Activated CD4-positive, alpha-beta T cell treated with anti-CD3 and anti-CD28 coated beads for 24 hours (primary cell): Measurements from ENCODE around the gene SLC35E3.

Experiments
- DNase-seq, 2 donors: peaks; one replicate each; pipeline ENCODE4 v3.0.0-alpha.2; 2020; ENCODE audit warnings: low read depth in 2 of 2

SLC35E3 gene

GRCh38 chr12:68769941-68770340, 24.0 kb downstream of the SLC35E3 start:
- no peak for DNase-seq

GRCh38 chr12:68771223-68771925, 25.4 kb downstream of the SLC35E3 start:
- DNase-seq, result no peak

DNA sequence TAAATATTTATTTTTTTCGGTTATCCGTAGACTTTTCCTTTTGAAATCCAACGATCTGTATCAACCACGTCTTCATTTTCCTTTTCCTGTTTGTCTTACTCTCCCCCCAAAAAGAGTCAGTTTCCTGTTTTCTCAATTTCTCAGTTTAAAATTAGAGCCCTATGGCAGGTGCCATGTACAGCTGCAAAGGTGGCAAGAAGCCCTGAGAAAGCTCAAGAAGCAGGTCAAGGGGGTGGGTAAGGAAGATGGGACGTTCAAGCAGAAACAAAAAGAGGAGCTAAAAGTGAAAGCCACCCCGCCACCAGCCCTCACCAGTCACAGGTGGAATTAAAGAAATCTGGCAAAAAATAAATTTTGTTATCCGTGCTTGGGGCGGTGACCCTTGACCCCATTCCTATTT, 26.7 kb downstream of the SLC35E3 start:
- no peak for DNase-seq

- DNase-seq, result no peak
Measured at GRCh38 chr12:68773582-68773981, 27.6 kb downstream of the SLC35E3 start.

DNA sequence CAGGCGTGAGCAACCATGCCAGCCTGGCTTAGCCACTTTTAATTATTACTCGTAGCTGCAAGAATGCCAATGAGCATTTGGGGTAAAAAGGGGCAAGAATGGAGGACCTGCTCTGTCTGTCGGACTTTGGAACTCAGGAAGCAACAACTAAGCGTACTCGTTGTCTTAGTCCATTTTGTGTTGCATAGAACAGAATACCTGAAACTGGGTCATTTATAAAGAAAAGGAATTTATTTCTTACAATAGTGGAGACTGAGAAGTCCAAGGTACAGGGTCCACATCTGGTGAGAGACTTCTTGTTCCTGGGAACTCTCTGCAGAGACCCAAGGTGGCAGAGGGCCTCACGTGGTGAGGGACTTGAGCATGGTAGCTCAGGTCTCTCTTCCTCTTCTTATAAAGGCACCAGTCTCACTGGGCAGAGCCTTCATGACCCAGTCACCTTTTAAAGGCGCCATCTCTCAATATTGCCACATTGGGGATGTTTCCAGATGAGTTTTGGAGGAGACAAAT, 29.2 kb downstream of the SLC35E3 start:
- no peak for DNase-seq

GRCh38 chr12:68776976-68777610, 31.1 kb downstream of the SLC35E3 start:
- no peak for DNase-seq

DNA sequence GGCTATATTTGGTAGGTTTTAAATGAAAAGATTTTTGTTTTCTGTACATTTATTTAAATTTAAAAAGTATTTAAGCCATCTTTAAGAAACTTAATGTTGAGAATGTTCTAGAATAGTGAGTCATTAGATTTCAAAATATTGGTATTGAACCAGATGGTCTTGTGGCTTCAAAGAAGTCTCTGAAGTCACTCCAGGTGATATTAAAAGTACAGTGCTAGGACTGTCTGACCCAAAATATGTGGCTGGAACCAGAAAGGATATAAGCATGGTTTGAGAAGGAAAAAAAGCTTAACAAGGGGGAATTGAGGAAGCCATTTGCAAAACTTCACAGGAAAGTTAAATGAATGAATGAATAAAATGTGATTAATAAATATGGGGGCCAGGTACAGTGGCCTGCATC, 33.3 kb downstream of the SLC35E3 start:
- no peak for DNase-seq

DNA sequence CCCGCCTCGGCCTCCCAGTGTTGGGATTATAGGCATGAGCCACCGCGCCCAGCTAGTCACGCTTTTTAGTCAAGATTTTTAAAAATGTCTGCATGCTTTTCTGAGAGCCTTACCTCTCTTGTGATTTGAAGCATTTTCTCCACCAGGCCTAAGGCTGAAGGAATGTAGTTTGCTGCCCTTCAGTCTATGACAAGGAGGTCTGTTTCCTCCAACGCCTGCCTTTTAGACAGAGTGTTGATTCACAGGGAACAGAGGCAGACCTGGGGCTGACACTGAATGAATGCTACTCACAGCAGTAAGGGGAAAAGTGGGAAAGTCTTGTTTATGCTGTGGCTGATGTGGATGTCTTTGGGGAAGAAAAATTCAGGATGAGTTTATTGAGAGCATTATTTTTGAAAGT, 34.8 kb downstream of the SLC35E3 start:
- DNase-seq, result no peak

- DNase-seq, result no peak
Measured at GRCh38 chr12:68781728-68782127, 35.8 kb downstream of the SLC35E3 start.

DNA sequence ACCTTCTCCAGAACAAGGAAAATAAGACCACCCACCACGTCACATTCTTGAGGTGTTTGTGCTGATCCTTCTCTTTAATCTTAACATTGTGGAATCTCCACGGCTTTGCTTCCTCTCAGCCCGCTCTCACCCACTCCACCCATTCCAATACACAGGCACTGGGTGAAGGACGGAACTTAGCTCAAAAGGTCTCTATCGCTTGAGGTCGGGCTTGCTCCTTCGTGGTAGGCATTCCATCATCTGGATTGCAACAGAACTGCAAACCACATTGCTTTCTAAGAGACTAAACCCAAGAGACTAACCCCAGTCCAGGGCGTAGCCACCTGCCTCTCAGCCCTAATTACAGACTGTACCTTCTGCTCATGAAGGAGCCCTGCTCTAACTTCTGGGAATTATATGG, 38.0 kb downstream of the SLC35E3 start:
- DNase-seq, result no peak

GRCh38 chr12:68785358-68785757, 39.4 kb downstream of the SLC35E3 start:
- no peak for DNase-seq

GRCh38 chr12:68785823-68786222, 39.8 kb downstream of the SLC35E3 start:
- DNase-seq, result no peak

GRCh38 chr12:68786929-68787328, 41.0 kb downstream of the SLC35E3 start:
- DNase-seq, result no peak

- DNase-seq, result no peak
Measured at GRCh38 chr12:68788554-68789143, 42.7 kb downstream of the SLC35E3 start.

GRCh38 chr12:68789144-68789878, 43.3 kb downstream of the SLC35E3 start:
- no peak for DNase-seq

GRCh38 chr12:68790081-68790951, 44.3 kb downstream of the SLC35E3 start:
- DNase-seq, result no peak

DNA sequence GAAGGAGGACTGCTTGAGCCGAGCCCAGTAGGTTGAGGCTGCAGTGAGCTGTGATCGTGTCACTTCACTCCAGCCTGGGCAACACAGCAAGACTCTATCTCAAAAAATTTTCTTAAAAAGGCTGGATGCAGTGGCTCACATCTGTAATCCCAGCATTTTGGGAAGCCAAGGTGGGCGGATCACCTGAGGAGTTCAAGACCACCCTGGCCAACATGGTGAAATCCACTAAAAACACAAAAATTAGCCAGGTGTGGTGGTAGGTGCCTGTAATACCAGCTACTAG, 44.9 kb downstream of the SLC35E3 start:
- DNase-seq, result no peak

DNA sequence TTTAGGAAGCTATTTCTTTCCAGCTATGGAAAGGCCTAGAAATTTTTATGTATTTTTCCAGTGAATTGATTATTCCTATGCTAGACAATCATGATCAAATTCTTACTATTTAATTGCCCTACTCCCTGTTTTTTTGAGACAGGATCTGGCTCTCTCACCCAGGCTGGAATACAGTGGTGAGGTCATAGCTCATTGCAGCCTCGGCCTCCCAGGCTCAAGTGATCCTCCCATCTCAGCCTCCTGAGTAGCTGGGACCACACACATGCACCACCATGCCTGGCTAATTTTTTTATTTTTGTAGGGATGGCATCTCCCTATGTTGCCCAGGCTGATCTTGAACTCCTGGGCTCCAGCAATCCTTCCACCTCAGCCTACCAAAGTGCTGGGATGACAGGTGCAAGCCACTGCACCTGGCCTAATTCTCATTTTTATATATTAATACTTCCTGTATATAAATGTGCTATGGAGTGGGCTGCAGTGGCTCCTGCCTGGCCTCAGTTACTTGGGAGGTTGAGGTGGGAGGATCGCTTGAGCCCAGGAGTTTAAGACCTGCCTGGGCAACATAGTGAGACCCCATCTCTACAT, 46.0 kb downstream of the SLC35E3 start:
- no peak for DNase-seq

GRCh38 chr12:68792952-68793351, 47.0 kb downstream of the SLC35E3 start:
- no peak for DNase-seq

GRCh38 chr12:68793436-68793835, 47.5 kb downstream of the SLC35E3 start:
- no peak for DNase-seq

GRCh38 chr12:68793975-68794652, 48.1 kb downstream of the SLC35E3 start:
- DNase-seq, result no peak
